ENCODE measurements around the gene NCKAP1. TPM values are rescaled to one million over a fixed set of nuclear protein-coding genes. Genes with fewer than 3 reads are reported as not detected.
"Not testable (repeated sequence)": the region's sequence is repeated elsewhere in the genome, so short reads cannot be mapped to it uniquely, and the experiment has no call there.

Gene NCKAP1
- total RNA-seq, 1 donor from 2014 or later = 180 TPM

GRCh38 chr2:183060571-183061231 lies 22.4 kb upstream of the NCKAP1 start:
- Histone ChIP-seq H3K27me3 (ENCODE audit: control insufficient read depth, insufficient read depth, low read length) (no peaks in the 10 kb centered on the region), H3K36me3 (ENCODE audit: control insufficient read depth, insufficient read depth, low read length) (no peaks in the 10 kb centered on the region), H3K4me3 (ENCODE audit: low read depth, low read length) (no peak overlapping the region)
- DNase-seq (ENCODE audit: low read depth) (no peak), FAIRE-seq (no peak)
- no peak for TF ChIP-seq CTCF (IDR thresholded peaks at IDR 0.05; ENCODE audit: insufficient read depth, low read length, severe bottlenecking)

- H3K27me3 ChIP-seq (ENCODE audit: control insufficient read depth, insufficient read depth, low read length) = no peaks in the 10 kb centered on the region
- no peaks in the 10 kb centered on the region for H3K36me3 ChIP-seq (ENCODE audit: control insufficient read depth, insufficient read depth, low read length)
- FAIRE-seq (peak; percentile 7), DNase-seq (ENCODE audit: low read depth) (peak; percentile 95)
- no peak for TF ChIP-seq CTCF (IDR thresholded peaks at IDR 0.05; ENCODE audit: insufficient read depth, low read length, severe bottlenecking)
- no peak overlapping the region for H3K4me3 ChIP-seq (ENCODE audit: low read depth, low read length)
These were observed 21.3 kb upstream of the NCKAP1 start for GRCh38 chr2:183059561-183059960.

- H3K4me3 ChIP-seq (ENCODE audit: low read depth, low read length) = no peak overlapping the region
- DNase-seq (ENCODE audit: low read depth) (no peak), FAIRE-seq (no peak)
- H3K27me3 ChIP-seq (ENCODE audit: control insufficient read depth, insufficient read depth, low read length) = no peaks in the 10 kb centered on the region
- H3K36me3 ChIP-seq (ENCODE audit: control insufficient read depth, insufficient read depth, low read length) = no peaks in the 10 kb centered on the region
- no peak for TF ChIP-seq CTCF (IDR thresholded peaks at IDR 0.05; ENCODE audit: insufficient read depth, low read length, severe bottlenecking)
These were observed 19.2 kb upstream of the NCKAP1 start for GRCh38 chr2:183057333-183057985.

GRCh38 chr2:183049420-183049819 lies 11.2 kb upstream of the NCKAP1 start:
- H3K36me3 ChIP-seq (ENCODE audit: control insufficient read depth, insufficient read depth, low read length) = no peaks in the 10 kb centered on the region
- TF ChIP-seq CTCF (IDR thresholded peaks at IDR 0.05; ENCODE audit: insufficient read depth, low read length, severe bottlenecking) = no peak
- no peak for FAIRE-seq

GRCh38 chr2:183047486-183048125 lies 9.3 kb upstream of the NCKAP1 start:
- FAIRE-seq; H3K4me3 ChIP-seq (ENCODE audit: low read depth, low read length); DNase-seq (ENCODE audit: low read depth); H3K36me3 ChIP-seq (ENCODE audit: control insufficient read depth, insufficient read depth, low read length); H3K27me3 ChIP-seq (ENCODE audit: control insufficient read depth, insufficient read depth, low read length): not testable (repeated sequence)

More at GRCh38 chr2:183049420-183049819, 11.2 kb upstream of the NCKAP1 start:
- Histone ChIP-seq H3K4me3 (ENCODE audit: low read depth, low read length) (no peak overlapping the region), H3K27me3 (ENCODE audit: control insufficient read depth, insufficient read depth, low read length) (no peaks in the 10 kb centered on the region)
- DNase-seq (ENCODE audit: low read depth) = no peak

GRCh38 chr2:183043580-183043979 lies 5.3 kb upstream of the NCKAP1 start:
- not testable (repeated sequence) for DNase-seq (ENCODE audit: low read depth); H3K4me3 ChIP-seq (ENCODE audit: low read depth, low read length); H3K27me3 ChIP-seq (ENCODE audit: control insufficient read depth, insufficient read depth, low read length); H3K36me3 ChIP-seq (ENCODE audit: control insufficient read depth, insufficient read depth, low read length); FAIRE-seq
